ENCODE data around the gene NECTIN2.

- TF ChIP-seq CTCF (IDR thresholded peaks at IDR 0.05; ENCODE audit: low read depth, low read length, poor library complexity, severe bottlenecking) (no peak), EZH2phosphoT487 (IDR thresholded peaks at IDR 0.05; ENCODE audit: borderline replicate concordance, low read length) (no peak)
These were observed 62.2 kb downstream of the NECTIN2 start for GRCh38 chr19:44908074-44908835.
